Measurements from ENCODE around the gene ARHGAP22. TPM values are rescaled to one million over a fixed set of nuclear protein-coding genes. Genes with fewer than 3 reads are reported as not detected.

The ARHGAP22 gene
- polyA plus RNA-seq, 3 donors = 1.5 to 7.8 (median 1.9) TPM

- no peak for TF ChIP-seq CTCF (IDR thresholded peaks at IDR 0.05)
- peak overlapping the region in 1 of 7 donors; percentile 58 for H3K27ac Mint-ChIP-seq
- no peak for DNase-seq
These were observed 146.8 kb downstream of the ARHGAP22 start for GRCh38 chr10:48457949-48458661.

GRCh38 chr10:48456808-48457761 is 147.8 kb downstream of the ARHGAP22 start:
- H3K9me3 Mint-ChIP-seq = no peaks in the 10 kb centered on the region
- WGBS (ENCODE audit: insufficient coverage) = 43% methylated on average over 15 of the region's 24 CpGs
- no peak overlapping the region for H3K9ac ChIP-seq (ENCODE audit: insufficient read depth, low read length, poor library complexity, severe bottlenecking)
- TF ChIP-seq CTCF (IDR thresholded peaks at IDR 0.05) = no peak
- H3K36me3 ChIP-seq (replicated peaks in 1 of 2; ENCODE audit: control insufficient read depth in 1 of 2, insufficient read depth in 2 of 2, low read length in 2 of 2) = no peaks in the 10 kb centered on the region
- peak overlapping the region; percentile 61 for H2AFZ ChIP-seq (ENCODE audit: insufficient read depth, low read depth, low read length, poor library complexity, severe bottlenecking)
- peak overlapping the region in 1 of 7 donors; percentile 78 for H3K27ac Mint-ChIP-seq
- no peaks in the 10 kb centered on the region for H3K36me3 Mint-ChIP-seq
- intact Hi-C loops (cut with micrococcal nuclease) = no loop called here
- peaks cover 20% of the 10 kb centered on the region for H3K4me1 Mint-ChIP-seq
- no peaks in the 10 kb centered on the region for H4K20me1 ChIP-seq (ENCODE audit: insufficient read depth, low read length)
- H3K9me3 ChIP-seq (replicated peaks in 1 of 2; ENCODE audit: control insufficient read depth in 1 of 2, insufficient read depth in 1 of 2, low read length in 2 of 2) = no peaks in the 10 kb centered on the region
- DNase-seq = no peak
- H3K27ac ChIP-seq (ENCODE audit: low read depth in 1 of 2, low read length in 2 of 2) = no peak overlapping the region
- H3K4me3 Mint-ChIP-seq = peak overlapping the region; percentile 63 to 78
- peaks cover 26 to 30% of the 10 kb centered on the region in 2 donors for H3K4me1 ChIP-seq (ENCODE audit: control insufficient read depth in 1 of 2, insufficient read depth in 2 of 2, low read length in 2 of 2)
- peak overlapping the region; percentile 67 for H3K4me2 ChIP-seq (replicated peaks; ENCODE audit: extremely low read depth, low read length, poor library complexity, severe bottlenecking)
- no peaks in the 10 kb centered on the region for H3K79me2 ChIP-seq (ENCODE audit: insufficient read depth, low read length)
- H3K4me3 ChIP-seq (replicated peaks in 1 of 3; ENCODE audit: low read depth in 2 of 3, low read length in 3 of 3) = peak overlapping the region in 1 of 3 experiments; percentile 52
- peaks cover 0 to 3% (median 1%) of the 10 kb centered on the region in 3 donors for H3K27me3 Mint-ChIP-seq (ENCODE audit: low read depth in 3 of 3)
- H3K27me3 ChIP-seq (ENCODE audit: control insufficient read depth in 2 of 2, insufficient read depth in 2 of 2, low read length in 2 of 2) = no peaks in the 10 kb centered on the region

More at GRCh38 chr10:48457949-48458661, 146.8 kb downstream of the ARHGAP22 start:
- H3K36me3 ChIP-seq (replicated peaks in 1 of 2; ENCODE audit: control insufficient read depth in 1 of 2, insufficient read depth in 2 of 2, low read length in 2 of 2) = no peaks in the 10 kb centered on the region
- Mint-ChIP-seq H3K27me3 (ENCODE audit: low read depth in 3 of 3) (peaks cover 0 to 3% (median 1%) of the 10 kb centered on the region in 3 donors), H3K4me1 (peaks cover 20% of the 10 kb centered on the region), H3K9me3 (no peaks in the 10 kb centered on the region), H3K4me3 (no peak overlapping the region), H3K36me3 (no peaks in the 10 kb centered on the region)
- H4K20me1 ChIP-seq (ENCODE audit: insufficient read depth, low read length) = no peaks in the 10 kb centered on the region
- H3K9ac ChIP-seq (ENCODE audit: insufficient read depth, low read length, poor library complexity, severe bottlenecking) = no peak overlapping the region
- no peak overlapping the region for H3K27ac ChIP-seq (ENCODE audit: low read depth in 1 of 2, low read length in 2 of 2)
- 55% methylated on average over 5 of the region's 5 CpGs for WGBS (ENCODE audit: insufficient coverage)
- H3K4me1 ChIP-seq (ENCODE audit: control insufficient read depth in 1 of 2, insufficient read depth in 2 of 2, low read length in 2 of 2) = peaks cover 26 to 30% of the 10 kb centered on the region in 2 donors
- H3K9me3 ChIP-seq (replicated peaks in 1 of 2; ENCODE audit: control insufficient read depth in 1 of 2, insufficient read depth in 1 of 2, low read length in 2 of 2) = no peaks in the 10 kb centered on the region
- no peaks in the 10 kb centered on the region for H3K27me3 ChIP-seq (ENCODE audit: control insufficient read depth in 2 of 2, insufficient read depth in 2 of 2, low read length in 2 of 2)
- H3K79me2 ChIP-seq (ENCODE audit: insufficient read depth, low read length) = no peaks in the 10 kb centered on the region
- H3K4me3 ChIP-seq (replicated peaks in 1 of 3; ENCODE audit: low read depth in 2 of 3, low read length in 3 of 3) = no peak overlapping the region
- no peak overlapping the region for H3K4me2 ChIP-seq (replicated peaks; ENCODE audit: extremely low read depth, low read length, poor library complexity, severe bottlenecking)
- H2AFZ ChIP-seq (ENCODE audit: insufficient read depth, low read depth, low read length, poor library complexity, severe bottlenecking) = no peak overlapping the region
- intact Hi-C loops (cut with micrococcal nuclease) = no loop called here

Measured in CD14-positive monocyte (primary cell).